Measurements from ENCODE around the gene STAMBP. TPM values are rescaled to one million over a fixed set of nuclear protein-coding genes. Genes with fewer than 3 reads are reported as not detected.

STAMBP gene
- total RNA-seq, 1 donor from 2014 or later: 46.5 TPM

- no peaks in the 10 kb centered on the region for H4K20me1 ChIP-seq (ENCODE audit: insufficient read depth, low read length)
- H3K9me3 ChIP-seq (ENCODE audit: insufficient read depth, low read depth, low read length): no peaks in the 10 kb centered on the region
- no peak for DNase-seq (ENCODE audit: low read depth)
- peaks cover 17% of the 10 kb centered on the region for H3K27me3 ChIP-seq (ENCODE audit: insufficient read depth, low read length)
- H3K9me3 Mint-ChIP-seq (ENCODE audit: unreplicated experiment): peaks cover 3% of the 10 kb centered on the region
- no peak overlapping the region for H3K27ac Mint-ChIP-seq (ENCODE audit: unreplicated experiment)
- H3K4me1 ChIP-seq (ENCODE audit: insufficient read depth, low read length): no peaks in the 10 kb centered on the region
- no peaks in the 10 kb centered on the region for H3K79me2 ChIP-seq (ENCODE audit: insufficient read depth, low read length)
- H3K36me3 Mint-ChIP-seq (ENCODE audit: low read depth, unreplicated experiment): peaks cover 13% of the 10 kb centered on the region
- H3K27me3 Mint-ChIP-seq (ENCODE audit: low read depth, unreplicated experiment): peaks cover 3% of the 10 kb centered on the region
- no peaks in the 10 kb centered on the region for H3K4me1 Mint-ChIP-seq (ENCODE audit: low read depth, unreplicated experiment)
- FAIRE-seq: no peak
- no peak overlapping the region for H2AFZ ChIP-seq (ENCODE audit: low read depth, low read length)
- no peak overlapping the region for H3K4me2 ChIP-seq (ENCODE audit: low read length)
- H3K36me3 ChIP-seq (ENCODE audit: insufficient read depth, low read length): peaks cover 11% of the 10 kb centered on the region
- H3K9ac ChIP-seq (ENCODE audit: low read length): no peak overlapping the region
- H3K27ac ChIP-seq (ENCODE audit: low read depth, low read length): no peak overlapping the region
- no peak overlapping the region for H3K4me3 ChIP-seq (ENCODE audit: insufficient read depth, low read depth, low read length)
- TF ChIP-seq EZH2 (IDR thresholded peaks at IDR 0.05; ENCODE audit: insufficient read depth, low read length): no peak
- no peak for TF ChIP-seq CTCF (IDR thresholded peaks at IDR 0.05; ENCODE audit: insufficient read depth, low read depth, low read length)
- H3K4me3 Mint-ChIP-seq (ENCODE audit: unreplicated experiment): no peak overlapping the region
These were observed 86.8 kb downstream of the STAMBP start for GRCh38 chr2:73915437-73915993.

- Mint-ChIP-seq H3K4me3 (ENCODE audit: unreplicated experiment) (no peak overlapping the region), H3K9me3 (ENCODE audit: unreplicated experiment) (peaks cover 3% of the 10 kb centered on the region), H3K27ac (ENCODE audit: unreplicated experiment) (no peak overlapping the region), H3K4me1 (ENCODE audit: low read depth, unreplicated experiment) (no peaks in the 10 kb centered on the region), H3K27me3 (ENCODE audit: low read depth, unreplicated experiment) (peaks cover 5% of the 10 kb centered on the region), H3K36me3 (ENCODE audit: low read depth, unreplicated experiment) (peaks cover 13% of the 10 kb centered on the region)
- Histone ChIP-seq H3K4me3 (ENCODE audit: insufficient read depth, low read depth, low read length) (no peak overlapping the region), H3K27me3 (ENCODE audit: insufficient read depth, low read length) (peaks cover 22% of the 10 kb centered on the region), H3K9ac (ENCODE audit: low read length) (no peak overlapping the region), H3K4me2 (ENCODE audit: low read length) (no peak overlapping the region), H4K20me1 (ENCODE audit: insufficient read depth, low read length) (no peaks in the 10 kb centered on the region), H3K9me3 (ENCODE audit: insufficient read depth, low read depth, low read length) (no peaks in the 10 kb centered on the region), H3K4me1 (ENCODE audit: insufficient read depth, low read length) (no peaks in the 10 kb centered on the region), H2AFZ (ENCODE audit: low read depth, low read length) (no peak overlapping the region), H3K27ac (ENCODE audit: low read depth, low read length) (no peak overlapping the region), H3K36me3 (ENCODE audit: insufficient read depth, low read length) (peaks cover 9% of the 10 kb centered on the region), H3K79me2 (ENCODE audit: insufficient read depth, low read length) (no peaks in the 10 kb centered on the region)
- DNase-seq (ENCODE audit: low read depth): no peak
- no peak for TF ChIP-seq CTCF (IDR thresholded peaks at IDR 0.05; ENCODE audit: insufficient read depth, low read depth, low read length)
- no peak for TF ChIP-seq EZH2 (IDR thresholded peaks at IDR 0.05; ENCODE audit: insufficient read depth, low read length)
- no peak for FAIRE-seq
These were observed 87.9 kb downstream of the STAMBP start for GRCh38 chr2:73916666-73917065.

GRCh38 chr2:73917296-73917695 lies 88.5 kb downstream of the STAMBP start:
- Histone ChIP-seq H2AFZ (ENCODE audit: low read depth, low read length) (no peak overlapping the region), H3K79me2 (ENCODE audit: insufficient read depth, low read length) (no peaks in the 10 kb centered on the region), H3K9ac (ENCODE audit: low read length) (no peak overlapping the region), H4K20me1 (ENCODE audit: insufficient read depth, low read length) (no peaks in the 10 kb centered on the region), H3K36me3 (ENCODE audit: insufficient read depth, low read length) (peaks cover 9% of the 10 kb centered on the region), H3K4me1 (ENCODE audit: insufficient read depth, low read length) (no peaks in the 10 kb centered on the region), H3K4me3 (ENCODE audit: insufficient read depth, low read depth, low read length) (no peak overlapping the region), H3K27ac (ENCODE audit: low read depth, low read length) (no peak overlapping the region), H3K4me2 (ENCODE audit: low read length) (no peak overlapping the region), H3K27me3 (ENCODE audit: insufficient read depth, low read length) (peaks cover 22% of the 10 kb centered on the region), H3K9me3 (ENCODE audit: insufficient read depth, low read depth, low read length) (no peaks in the 10 kb centered on the region)
- H3K4me3 Mint-ChIP-seq (ENCODE audit: unreplicated experiment): no peak overlapping the region
- no peaks in the 10 kb centered on the region for H3K4me1 Mint-ChIP-seq (ENCODE audit: low read depth, unreplicated experiment)
- no peak for TF ChIP-seq CTCF (IDR thresholded peaks at IDR 0.05; ENCODE audit: insufficient read depth, low read depth, low read length)
- no peak for TF ChIP-seq EZH2 (IDR thresholded peaks at IDR 0.05; ENCODE audit: insufficient read depth, low read length)
- H3K36me3 Mint-ChIP-seq (ENCODE audit: low read depth, unreplicated experiment): peaks cover 13% of the 10 kb centered on the region
- DNase-seq (ENCODE audit: low read depth) (no peak), FAIRE-seq (no peak)
- no peak overlapping the region for H3K27ac Mint-ChIP-seq (ENCODE audit: unreplicated experiment)
- H3K27me3 Mint-ChIP-seq (ENCODE audit: low read depth, unreplicated experiment): peaks cover 6% of the 10 kb centered on the region
- H3K9me3 Mint-ChIP-seq (ENCODE audit: unreplicated experiment): peaks cover 3% of the 10 kb centered on the region
